SK-N-SH (cell line): Measurements from ENCODE around the gene SH2B3. TPM values are rescaled to one million over a fixed set of nuclear protein-coding genes. Genes with fewer than 3 reads are reported as not detected.

Source experiments
- CTCF ChIA-PET: fragments of 300-600, 350-600 bp; formaldehyde crosslinking; extraction: SDS; loops from one replicate; lab custom pipeline; 2021; lab: Yijun Ruan, JAX
- POLR2A ChIA-PET: fragments of 350-600 bp; sonication (Branson Sonifier 250); formaldehyde crosslinking; extraction: SDS; loops from one replicate; lab custom pipeline; 2020; ENCODE audit warnings: antibody characterized with exemption, inconsistent platforms; lab: Yijun Ruan, JAX
- DNase-seq: peaks from one replicate; pipeline ENCODE4 v3.0.0; 2012
- H2AFZ ChIP-seq: fragments of 200-600 bp; sonication (generic); 2 replicates; pipeline ENCODE4 v1.8.1; 2016; ENCODE audit warnings: antibody characterized with exemption, mild to moderate bottlenecking, low read depth
- H3F3A ChIP-seq: fragments of 200-600 bp; sonication (generic); replicated peaks from 2 replicates; pipeline ENCODE3; 2016; ENCODE audit warnings: antibody characterized with exemption, mild to moderate bottlenecking; ENCODE audit not compliant: insufficient read depth
- H3K27ac ChIP-seq, 2 experiments: fragments of 200-500 bp in 1 of 2; fragments of 200-600 bp in 1 of 2; sonication (Bioruptor generic) in 1 of 2; sonication (generic), shearing (Covaris generic) in 1 of 2; 2 replicates each; pipeline versions ENCODE4 v1.5.1 to v1.6.1; 2014 to 2016; ENCODE audit warnings: low read depth in 2 of 2, inconsistent platforms in 1 of 2, low read length in 1 of 2, mild to moderate bottlenecking in 1 of 2, mixed read lengths in 1 of 2
- H3K27me3 ChIP-seq: fragments of 200-600 bp; sonication (generic), shearing (Covaris generic); 2 replicates; pipeline ENCODE4 v1.6.1; 2016; ENCODE audit warnings: mixed run types; ENCODE audit not compliant: insufficient read depth
- H3K36me3 ChIP-seq, 2 experiments: fragments of 200-500 bp in 1 of 2; fragments of 200-600 bp in 1 of 2; sonication (Bioruptor generic) in 1 of 2; sonication (generic) in 1 of 2; replicated peaks in 1 of 2; 2 replicates each; pipeline versions ENCODE3 to v1.5.1; 2014 to 2016; ENCODE audit warnings: low read length in 1 of 2, mild to moderate bottlenecking in 1 of 2; ENCODE audit not compliant: insufficient read depth in 2 of 2, control insufficient read depth in 1 of 2
- H3K4me1 ChIP-seq, 2 experiments: fragments of 200-500 bp in 1 of 2; fragments of 200-600 bp in 1 of 2; sonication (Bioruptor generic) in 1 of 2; sonication (generic), shearing (Covaris generic) in 1 of 2; 2 replicates each; pipeline versions ENCODE4 v1.5.1 to v1.6.1; 2014 to 2016; ENCODE audit warnings: low read depth in 1 of 2, low read length in 1 of 2, mixed run types in 1 of 2; ENCODE audit not compliant: insufficient read depth in 2 of 2, control insufficient read depth in 1 of 2
- H3K4me2 ChIP-seq: fragments of 200-600 bp; sonication (generic), shearing (Covaris generic); 2 replicates; pipeline ENCODE4 v1.6.1; 2017; ENCODE audit warnings: mixed run types
- H3K4me3 ChIP-seq, 2 experiments: fragments of 200-500 bp in 1 of 2; fragments of 200-600 bp in 1 of 2; sonication (Bioruptor generic) in 1 of 2; sonication (generic), shearing (Covaris generic) in 1 of 2; 2 replicates each; pipeline versions ENCODE4 v1.5.1 to v1.8.1; 2014 to 2016; ENCODE audit warnings: low read depth in 2 of 2, inconsistent platforms in 1 of 2, low read length in 1 of 2, mild to moderate bottlenecking in 1 of 2, mixed read lengths in 1 of 2, moderate library complexity in 1 of 2
- H3K79me2 ChIP-seq: fragments of 200-600 bp; sonication (generic); 2 replicates; pipeline ENCODE4 v1.8.1; 2017; ENCODE audit warnings: mild to moderate bottlenecking; ENCODE audit not compliant: insufficient read depth
- H3K9ac ChIP-seq: fragments of 200-600 bp; sonication (generic); 2 replicates; pipeline ENCODE4 v1.6.1; 2017; ENCODE audit warnings: mixed run types
- H3K9me2 ChIP-seq: fragments of 200-600 bp; sonication (generic); 2 replicates; pipeline ENCODE4 v1.6.1; 2017; ENCODE audit warnings: mixed run types
- H3K9me3 ChIP-seq: fragments of 200-600 bp; sonication (generic); 2 replicates; pipeline ENCODE4 v1.6.1; 2017; ENCODE audit warnings: mixed run types, mild to moderate bottlenecking, moderate library complexity
- H4K20me1 ChIP-seq: fragments of 200-600 bp; sonication (generic); 2 replicates; pipeline ENCODE4 v1.6.1; 2017; ENCODE audit warnings: mild to moderate bottlenecking, mixed run types; ENCODE audit not compliant: insufficient read depth
- ELF1 ChIP-seq: IDR thresholded peaks from 2 replicates; pipeline ENCODE4 v1.4.0; 2012
- EZH2phosphoT487 ChIP-seq: fragments of 200-600 bp; sonication (generic); IDR thresholded peaks from 2 replicates; pipeline ENCODE4 v1.6.1; 2017; ENCODE audit warnings: low read depth, mixed run types, mild to moderate bottlenecking, antibody characterized with exemption, moderate library complexity, borderline replicate concordance
- FOXJ3 ChIP-seq: sonication (generic); formaldehyde crosslinking; IDR thresholded peaks from 2 replicates; pipeline ENCODE4 v1.5.1; 2020; ENCODE audit warnings: mild to moderate bottlenecking, missing genetic modification reagents
- FOXM1 ChIP-seq: IDR thresholded peaks from 2 replicates; pipeline ENCODE4 v1.4.0; 2012; ENCODE audit warnings: low read depth, mild to moderate bottlenecking
- GABPA ChIP-seq: IDR thresholded peaks from 2 replicates; pipeline ENCODE4 v1.4.0; 2012; ENCODE audit warnings: low read depth, mild to moderate bottlenecking
- MEF2A ChIP-seq: IDR thresholded peaks from 2 replicates; pipeline ENCODE4 v1.4.0; 2012; ENCODE audit warnings: low read depth, borderline replicate concordance
- MXI1 ChIP-seq: IDR thresholded peaks from 2 replicates; pipeline ENCODE4 v1.6.1; 2012; ENCODE audit warnings: mild to moderate bottlenecking, low read depth, low read length, improper control_type of control experiment
- NRF1 ChIP-seq: IDR thresholded peaks from 2 replicates; pipeline ENCODE4 v1.6.1; 2012; ENCODE audit warnings: low read depth, mild to moderate bottlenecking, low read length
- POLR2AphosphoS5 ChIP-seq: IDR thresholded peaks from 2 replicates; pipeline ENCODE4 v1.6.1; 2012; ENCODE audit warnings: low read depth, low read length
- RAD21 ChIP-seq: IDR thresholded peaks from 2 replicates; pipeline ENCODE4 v1.6.1; 2012; ENCODE audit warnings: mild to moderate bottlenecking, low read length
- RCOR1 ChIP-seq: fragments of 150-350 bp; IDR thresholded peaks from 2 replicates; pipeline ENCODE4 v1.6.1; 2017; ENCODE audit warnings: antibody characterized with exemption, low read length
- RFX5 ChIP-seq: IDR thresholded peaks from 2 replicates; pipeline ENCODE4 v1.6.1; 2012; ENCODE audit warnings: mild to moderate bottlenecking, improper control_type of control experiment, low read length
- SMC3 ChIP-seq: IDR thresholded peaks from 2 replicates; pipeline ENCODE4 v1.6.1; 2012; ENCODE audit warnings: low read depth, low read length, improper control_type of control experiment
- TAF1 ChIP-seq: IDR thresholded peaks from 2 replicates; pipeline ENCODE4 v1.6.1; 2012; ENCODE audit warnings: low read depth, mild to moderate bottlenecking, low read length, moderate library complexity, borderline replicate concordance
- TCF12 ChIP-seq: IDR thresholded peaks from 2 replicates; pipeline ENCODE4 v1.4.0; 2012
- TEAD4 ChIP-seq: IDR thresholded peaks from 2 replicates; pipeline ENCODE4 v1.4.0; 2012; ENCODE audit warnings: mild to moderate bottlenecking, borderline replicate concordance; ENCODE audit not compliant: insufficient read depth
- WGBS: methylation state at CpG from one replicate; pipeline ENCODE4 v1.1.6; 2017; ENCODE audit warnings: low lambda C conversion rate; 5-methylcytosine and 5-hydroxymethylcytosine counted together
- polyA plus RNA-seq, 3 experiments: library from polyadenylated mRNA; depleted of rRNA; stranded (reverse); fragments of >200 nt; gene quantifications; 2 replicates each; pipeline ENCODE4 v1.2.3, GENCODE V29; 2012
- TF ChIP-seq, protein P1 (sequence below): fragments of 150-350 bp; IDR thresholded peaks from 2 replicates; pipeline ENCODE4 v1.6.1; 2016; ENCODE audit warnings: mild to moderate bottlenecking, low read depth, low read length
- TF ChIP-seq, protein P2 (sequence below): IDR thresholded peaks from 2 replicates; pipeline ENCODE4 v1.6.1; 2012; ENCODE audit warnings: mild to moderate bottlenecking, low read depth, low read length, moderate library complexity
- TF ChIP-seq, protein P3 (sequence below): IDR thresholded peaks from 2 replicates; pipeline ENCODE4 v1.4.0; 2012; ENCODE audit warnings: low read depth, borderline replicate concordance

SH2B3 gene
- polyA plus RNA-seq, 1 of the 3 experiments (the other 2 are of a cell fraction): 15.6 TPM

DNA sequence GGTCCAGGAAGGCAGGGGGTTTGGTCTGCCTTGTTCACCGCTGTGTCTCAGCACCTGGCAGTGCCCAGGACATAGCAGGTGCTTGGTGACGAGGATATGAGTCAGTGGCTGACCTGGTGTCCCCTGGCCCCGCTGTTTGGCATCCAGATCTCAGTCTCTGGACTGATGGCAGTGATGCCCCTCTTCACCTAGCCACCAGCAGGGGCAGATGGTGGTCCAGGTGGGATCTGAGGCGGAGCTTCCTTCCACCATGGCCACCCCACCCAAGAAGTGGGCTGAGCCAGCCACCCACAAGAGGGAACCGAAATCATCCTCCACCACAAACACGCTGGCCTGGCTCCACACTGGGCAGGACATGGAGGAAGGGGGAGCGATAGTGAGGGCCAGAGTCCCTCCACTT, 16.1 kb upstream of the SH2B3 start:
- H3K27me3 ChIP-seq: no peaks in the 10 kb centered on the region
- no peak for TF ChIP-seq TCF12
- no peak for TF ChIP-seq SMC3
- TF ChIP-seq RFX5: no peak
- TF ChIP-seq, protein P1, sequence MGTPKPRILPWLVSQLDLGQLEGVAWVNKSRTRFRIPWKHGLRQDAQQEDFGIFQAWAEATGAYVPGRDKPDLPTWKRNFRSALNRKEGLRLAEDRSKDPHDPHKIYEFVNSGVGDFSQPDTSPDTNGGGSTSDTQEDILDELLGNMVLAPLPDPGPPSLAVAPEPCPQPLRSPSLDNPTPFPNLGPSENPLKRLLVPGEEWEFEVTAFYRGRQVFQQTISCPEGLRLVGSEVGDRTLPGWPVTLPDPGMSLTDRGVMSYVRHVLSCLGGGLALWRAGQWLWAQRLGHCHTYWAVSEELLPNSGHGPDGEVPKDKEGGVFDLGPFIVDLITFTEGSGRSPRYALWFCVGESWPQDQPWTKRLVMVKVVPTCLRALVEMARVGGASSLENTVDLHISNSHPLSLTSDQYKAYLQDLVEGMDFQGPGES: no peak
- CTCF ChIA-PET: interaction anchor here (1.9 kb wide), 1 partner anchor 62 kb away, joined by 13 read pairs; no protein-coding TSS in a partner anchor
- DNase-seq: no peak
- no peak overlapping the region for H3K9ac ChIP-seq
- 84% methylated on average over 4 of the region's 7 CpGs for WGBS
- H3K9me2 ChIP-seq: no peaks in the 10 kb centered on the region
- no peaks in the 10 kb centered on the region for H4K20me1 ChIP-seq
- no peak overlapping the region for H2AFZ ChIP-seq
- H3K4me1 ChIP-seq: peaks cover 0 to 7% of the 10 kb centered on the region in 2 experiments; a peak in 1 of 4 replicates
- POLR2A ChIA-PET: no interaction called here
- no peak overlapping the region for H3K4me2 ChIP-seq
- H3F3A ChIP-seq: no peaks in the 10 kb centered on the region
- no peak overlapping the region for H3K4me3 ChIP-seq
- no peaks in the 10 kb centered on the region for H3K79me2 ChIP-seq
- no peaks in the 10 kb centered on the region for H3K36me3 ChIP-seq
- H3K9me3 ChIP-seq: no peaks in the 10 kb centered on the region
- H3K27ac ChIP-seq: no peak overlapping the region

DNA sequence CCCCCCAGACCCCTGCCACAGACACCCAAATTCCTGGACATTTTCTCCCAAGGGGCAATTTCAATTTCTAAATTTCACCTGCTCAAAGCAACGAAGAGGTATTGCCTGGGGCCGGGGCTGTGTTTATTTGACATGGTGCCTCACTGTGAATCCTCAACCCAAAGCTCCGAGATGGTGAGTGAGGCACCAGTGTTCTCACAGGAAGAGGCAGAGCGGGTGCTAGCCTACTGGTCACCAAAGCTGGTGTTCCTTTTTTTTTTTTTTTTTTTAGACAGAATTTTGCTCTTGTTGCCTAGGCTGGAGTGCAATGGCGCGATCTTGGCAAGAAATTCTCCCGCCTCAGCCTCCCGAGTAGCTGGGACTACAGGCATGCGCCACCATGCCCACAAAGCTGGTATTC, 14.8 kb upstream of the SH2B3 start:
- H4K20me1 ChIP-seq: no peaks in the 10 kb centered on the region
- H3K9ac ChIP-seq: no peak overlapping the region
- TF ChIP-seq FOXJ3 (CRISPR knock-in tag) (no peak), POLR2AphosphoS5 (no peak), FOXM1 (no peak), SMC3 (no peak), TCF12 (no peak), MXI1 (no peak), EZH2phosphoT487 (no peak), RCOR1 (no peak), MEF2A (no peak), TAF1 (no peak), RAD21 (no peak), GABPA (no peak), ELF1 (no peak), RFX5 (no peak), NRF1 (no peak), TEAD4 (no peak)
- TF ChIP-seq, protein P2, sequence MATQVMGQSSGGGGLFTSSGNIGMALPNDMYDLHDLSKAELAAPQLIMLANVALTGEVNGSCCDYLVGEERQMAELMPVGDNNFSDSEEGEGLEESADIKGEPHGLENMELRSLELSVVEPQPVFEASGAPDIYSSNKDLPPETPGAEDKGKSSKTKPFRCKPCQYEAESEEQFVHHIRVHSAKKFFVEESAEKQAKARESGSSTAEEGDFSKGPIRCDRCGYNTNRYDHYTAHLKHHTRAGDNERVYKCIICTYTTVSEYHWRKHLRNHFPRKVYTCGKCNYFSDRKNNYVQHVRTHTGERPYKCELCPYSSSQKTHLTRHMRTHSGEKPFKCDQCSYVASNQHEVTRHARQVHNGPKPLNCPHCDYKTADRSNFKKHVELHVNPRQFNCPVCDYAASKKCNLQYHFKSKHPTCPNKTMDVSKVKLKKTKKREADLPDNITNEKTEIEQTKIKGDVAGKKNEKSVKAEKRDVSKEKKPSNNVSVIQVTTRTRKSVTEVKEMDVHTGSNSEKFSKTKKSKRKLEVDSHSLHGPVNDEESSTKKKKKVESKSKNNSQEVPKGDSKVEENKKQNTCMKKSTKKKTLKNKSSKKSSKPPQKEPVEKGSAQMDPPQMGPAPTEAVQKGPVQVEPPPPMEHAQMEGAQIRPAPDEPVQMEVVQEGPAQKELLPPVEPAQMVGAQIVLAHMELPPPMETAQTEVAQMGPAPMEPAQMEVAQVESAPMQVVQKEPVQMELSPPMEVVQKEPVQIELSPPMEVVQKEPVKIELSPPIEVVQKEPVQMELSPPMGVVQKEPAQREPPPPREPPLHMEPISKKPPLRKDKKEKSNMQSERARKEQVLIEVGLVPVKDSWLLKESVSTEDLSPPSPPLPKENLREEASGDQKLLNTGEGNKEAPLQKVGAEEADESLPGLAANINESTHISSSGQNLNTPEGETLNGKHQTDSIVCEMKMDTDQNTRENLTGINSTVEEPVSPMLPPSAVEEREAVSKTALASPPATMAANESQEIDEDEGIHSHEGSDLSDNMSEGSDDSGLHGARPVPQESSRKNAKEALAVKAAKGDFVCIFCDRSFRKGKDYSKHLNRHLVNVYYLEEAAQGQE: no peak
- TF ChIP-seq, protein P3, sequence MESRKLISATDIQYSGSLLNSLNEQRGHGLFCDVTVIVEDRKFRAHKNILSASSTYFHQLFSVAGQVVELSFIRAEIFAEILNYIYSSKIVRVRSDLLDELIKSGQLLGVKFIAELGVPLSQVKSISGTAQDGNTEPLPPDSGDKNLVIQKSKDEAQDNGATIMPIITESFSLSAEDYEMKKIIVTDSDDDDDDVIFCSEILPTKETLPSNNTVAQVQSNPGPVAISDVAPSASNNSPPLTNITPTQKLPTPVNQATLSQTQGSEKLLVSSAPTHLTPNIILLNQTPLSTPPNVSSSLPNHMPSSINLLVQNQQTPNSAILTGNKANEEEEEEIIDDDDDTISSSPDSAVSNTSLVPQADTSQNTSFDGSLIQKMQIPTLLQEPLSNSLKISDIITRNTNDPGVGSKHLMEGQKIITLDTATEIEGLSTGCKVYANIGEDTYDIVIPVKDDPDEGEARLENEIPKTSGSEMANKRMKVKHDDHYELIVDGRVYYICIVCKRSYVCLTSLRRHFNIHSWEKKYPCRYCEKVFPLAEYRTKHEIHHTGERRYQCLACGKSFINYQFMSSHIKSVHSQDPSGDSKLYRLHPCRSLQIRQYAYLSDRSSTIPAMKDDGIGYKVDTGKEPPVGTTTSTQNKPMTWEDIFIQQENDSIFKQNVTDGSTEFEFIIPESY: no peak
- no peaks in the 10 kb centered on the region for H3K36me3 ChIP-seq
- H3K27me3 ChIP-seq: no peaks in the 10 kb centered on the region
- WGBS: 72% methylated on average over 9 of the region's 9 CpGs
- H3F3A ChIP-seq: no peaks in the 10 kb centered on the region
- H3K79me2 ChIP-seq: no peaks in the 10 kb centered on the region
- POLR2A ChIA-PET: no interaction called here
- no peak overlapping the region for H3K27ac ChIP-seq
- CTCF ChIA-PET: interaction anchor here (0.9 to 1.9 kb wide), 4 partner anchors 9 to 61 kb away, joined by 3 to 13 read pairs (median 3); no protein-coding TSS in a partner anchor
- H3K4me3 ChIP-seq: no peak overlapping the region
- DNase-seq: no peak
- no peak overlapping the region for H3K4me2 ChIP-seq
- peaks cover 0 to 7% of the 10 kb centered on the region in 2 experiments; a peak in 1 of 4 replicates for H3K4me1 ChIP-seq
- no peaks in the 10 kb centered on the region for H3K9me2 ChIP-seq
- no peaks in the 10 kb centered on the region for H3K9me3 ChIP-seq
- no peak overlapping the region for H2AFZ ChIP-seq
